Fibroblast of lung (primary cell): ENCODE measurements around the gene PHC2. TPM values are rescaled to one million over a fixed set of nuclear protein-coding genes. Genes with fewer than 3 reads are reported as not detected.

ENCODE experiments used
- DNase-seq, 2 donors: peaks; one replicate each; pipeline versions ENCODE4 v3.0.0 to v3.0.0-alpha.2; 2010; ENCODE audit warnings: low read depth in 2 of 2
- H2AFZ ChIP-seq: 2 replicates; pipeline ENCODE4 v1.5.1; 2012; ENCODE audit warnings: low read length, control low read depth, inconsistent platforms
- H3K27ac ChIP-seq: 2 replicates; pipeline ENCODE4 v1.5.1; 2011; ENCODE audit warnings: low read length, control low read depth; ENCODE audit not compliant: insufficient read depth
- H3K27me3 ChIP-seq: 2 replicates; pipeline ENCODE4 v1.5.1; 2011; ENCODE audit warnings: mild to moderate bottlenecking, low read length; ENCODE audit not compliant: control insufficient read depth, insufficient read depth
- H3K36me3 ChIP-seq: 2 replicates; pipeline ENCODE4 v1.5.1; 2011; ENCODE audit warnings: low read length; ENCODE audit not compliant: control insufficient read depth, insufficient read depth
- H3K4me1 ChIP-seq: 2 replicates; pipeline ENCODE4 v1.5.1; 2011; ENCODE audit warnings: low read length; ENCODE audit not compliant: control insufficient read depth, insufficient read depth; ENCODE audit errors: extremely low read depth
- H3K4me2 ChIP-seq: 2 replicates; pipeline ENCODE4 v1.5.1; 2011; ENCODE audit warnings: low read length, control low read depth; ENCODE audit not compliant: insufficient read depth; ENCODE audit errors: extremely low read depth
- H3K4me3 ChIP-seq, 4 experiments: fragments of 200-600 bp in 1 of 4; sonication (generic) in 1 of 4; replicated peaks in 1 of 4; 2 replicates each; pipeline ENCODE4 v1.5.1; 2011 to 2016; ENCODE audit warnings: low read length in 4 of 4, low read depth in 3 of 4, mild to moderate bottlenecking in 3 of 4, control low read depth in 2 of 4, inconsistent platforms in 1 of 4, mixed read lengths in 1 of 4; ENCODE audit not compliant: insufficient read depth in 1 of 4; ENCODE audit errors: control extremely low read depth in 1 of 4
- H3K79me2 ChIP-seq: 2 replicates; pipeline ENCODE4 v1.5.1; 2012; ENCODE audit warnings: mild to moderate bottlenecking, low read length, inconsistent platforms; ENCODE audit not compliant: control insufficient read depth, insufficient read depth
- H3K9ac ChIP-seq: 2 replicates; pipeline ENCODE4 v1.5.1; 2011; ENCODE audit warnings: mild to moderate bottlenecking, low read length, control low read depth; ENCODE audit not compliant: insufficient read depth
- H3K9me3 ChIP-seq: 2 replicates; pipeline ENCODE4 v1.5.1; 2012; ENCODE audit warnings: low read depth, low read length; ENCODE audit not compliant: control insufficient read depth, insufficient read depth
- H4K20me1 ChIP-seq: 2 replicates; pipeline ENCODE4 v1.5.1; 2011; ENCODE audit warnings: low read length; ENCODE audit not compliant: control insufficient read depth, insufficient read depth; ENCODE audit errors: extremely low read depth
- EZH2 ChIP-seq: IDR thresholded peaks from 2 replicates; pipeline ENCODE4 v1.5.1; 2012; ENCODE audit warnings: low read length, control low read depth, mild to moderate bottlenecking; ENCODE audit errors: missing control alignments
- polyA plus RNA-seq, 2 donors: library from polyadenylated mRNA; depleted of rRNA in 1 of 2; stranded (reverse) in 1 of 2; unstranded in 1 of 2; fragments of >200 nt; gene quantifications; 2 replicates each; pipeline ENCODE4 v1.2.1, GENCODE V29; 2011 to 2012; ENCODE audit warnings: missing spikeins in 1 of 2
- total RNA-seq: library from RNA; depleted of rRNA; stranded (reverse); fragments of >200 nt; gene quantifications from 2 replicates; pipeline ENCODE4 v1.2.1, GENCODE V29; 2014
- TF ChIP-seq, protein P1 (sequence below), 2 donors: IDR thresholded peaks in 1 of 2; conservative IDR thresholded peaks in 1 of 2; 1 replicate in 1 of 2; 2 replicates in 1 of 2; pipeline ENCODE4 v1.5.1; 2011 to 2012; ENCODE audit warnings: low read length in 2 of 2, control low read depth in 1 of 2, inconsistent platforms in 1 of 2, low read depth in 1 of 2, mild to moderate bottlenecking in 1 of 2

The PHC2 gene
- total and polyA plus RNA-seq, 2 donors (not counting 1 experiment from before 2014, with no cell fraction given), result 62.6 to 75.8 TPM

DNA sequence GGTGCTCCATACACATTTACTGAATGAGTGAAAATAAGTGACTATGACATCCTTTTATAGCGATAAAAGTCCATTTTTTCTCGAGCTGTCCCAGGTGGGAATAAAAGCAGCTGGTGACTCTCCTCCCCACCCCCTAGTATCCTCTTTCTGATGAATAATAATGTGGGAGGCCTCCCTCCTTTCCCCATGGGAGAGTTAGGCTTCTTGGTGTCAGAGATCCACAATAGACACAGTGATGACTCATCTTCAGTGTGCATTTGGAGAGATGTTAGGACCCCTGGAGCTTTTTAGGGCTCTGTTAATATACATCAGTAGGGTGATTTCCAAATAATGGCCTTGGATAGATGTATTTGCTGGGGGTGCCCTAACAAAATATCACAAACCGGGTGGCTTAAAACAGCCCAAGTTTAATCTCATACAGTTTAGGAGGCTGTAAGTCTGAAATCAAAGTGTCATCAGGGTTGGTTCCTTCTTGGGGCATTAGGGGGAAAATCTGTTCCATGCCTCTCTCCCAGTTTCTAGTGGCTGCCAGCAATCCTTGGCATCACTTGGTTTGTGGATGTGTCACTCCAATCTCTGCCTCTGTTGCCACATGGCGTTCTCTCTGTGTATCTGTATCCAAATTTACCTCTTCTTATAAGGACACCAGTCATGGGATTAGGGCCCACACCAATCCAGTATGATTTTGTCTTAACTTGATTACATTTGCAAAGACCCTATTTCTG, 4.4 kb upstream of the PHC2 start:
- Histone ChIP-seq H2AFZ (no peak overlapping the region), H3K27ac (peak overlapping the region; percentile 32), H3K36me3 (no peaks in the 10 kb centered on the region), H4K20me1 (no peaks in the 10 kb centered on the region), H3K9me3 (no peaks in the 10 kb centered on the region), H3K9ac (no peak overlapping the region), H3K4me1 (peaks cover 25% of the 10 kb centered on the region), H3K79me2 (no peaks in the 10 kb centered on the region), H3K4me2 (no peak overlapping the region), H3K4me3 (no peak overlapping the region), H3K27me3 (no peaks in the 10 kb centered on the region)
- TF ChIP-seq, protein P1, sequence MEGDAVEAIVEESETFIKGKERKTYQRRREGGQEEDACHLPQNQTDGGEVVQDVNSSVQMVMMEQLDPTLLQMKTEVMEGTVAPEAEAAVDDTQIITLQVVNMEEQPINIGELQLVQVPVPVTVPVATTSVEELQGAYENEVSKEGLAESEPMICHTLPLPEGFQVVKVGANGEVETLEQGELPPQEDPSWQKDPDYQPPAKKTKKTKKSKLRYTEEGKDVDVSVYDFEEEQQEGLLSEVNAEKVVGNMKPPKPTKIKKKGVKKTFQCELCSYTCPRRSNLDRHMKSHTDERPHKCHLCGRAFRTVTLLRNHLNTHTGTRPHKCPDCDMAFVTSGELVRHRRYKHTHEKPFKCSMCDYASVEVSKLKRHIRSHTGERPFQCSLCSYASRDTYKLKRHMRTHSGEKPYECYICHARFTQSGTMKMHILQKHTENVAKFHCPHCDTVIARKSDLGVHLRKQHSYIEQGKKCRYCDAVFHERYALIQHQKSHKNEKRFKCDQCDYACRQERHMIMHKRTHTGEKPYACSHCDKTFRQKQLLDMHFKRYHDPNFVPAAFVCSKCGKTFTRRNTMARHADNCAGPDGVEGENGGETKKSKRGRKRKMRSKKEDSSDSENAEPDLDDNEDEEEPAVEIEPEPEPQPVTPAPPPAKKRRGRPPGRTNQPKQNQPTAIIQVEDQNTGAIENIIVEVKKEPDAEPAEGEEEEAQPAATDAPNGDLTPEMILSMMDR (conservative IDR thresholded peaks at IDR 0.05 in 1 of 2, IDR thresholded peaks at IDR 0.05 in 1 of 2; ENCODE audit: low read depth in 1 of 2, low read length in 2 of 2), result no peak
- TF ChIP-seq EZH2, result no peak
- peak; percentile 69 to 84 for DNase-seq

DNA sequence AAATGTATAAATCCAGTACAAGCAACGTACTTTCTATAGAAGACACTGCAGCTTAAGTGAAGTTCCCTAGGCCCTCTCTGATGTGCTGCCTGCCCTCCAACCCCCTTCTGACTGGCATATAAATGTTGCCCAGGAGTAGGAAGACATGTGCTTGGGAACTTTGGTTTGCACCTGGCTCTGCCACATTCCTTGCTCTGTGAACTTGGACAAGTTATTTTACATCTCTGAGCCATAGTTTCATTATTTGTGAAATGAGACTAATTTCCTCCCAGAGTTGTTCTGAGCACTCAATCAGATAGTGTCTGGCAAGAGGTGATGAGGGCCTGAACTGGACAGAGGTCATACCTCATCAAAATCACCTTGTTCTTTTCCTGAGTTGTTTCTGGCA, 3.5 kb upstream of the PHC2 start:
- Histone ChIP-seq H3K27ac (peak overlapping the region; percentile 32), H2AFZ (no peak overlapping the region), H3K4me3 (no peak overlapping the region), H3K27me3 (no peaks in the 10 kb centered on the region), H3K4me1 (peaks cover 25% of the 10 kb centered on the region), H3K9me3 (no peaks in the 10 kb centered on the region), H3K9ac (no peak overlapping the region), H3K36me3 (no peaks in the 10 kb centered on the region), H3K4me2 (no peak overlapping the region), H4K20me1 (no peaks in the 10 kb centered on the region), H3K79me2 (peaks cover 7% of the 10 kb centered on the region)
- no peak for DNase-seq
- TF ChIP-seq, protein P1 (conservative IDR thresholded peaks at IDR 0.05 in 1 of 2, IDR thresholded peaks at IDR 0.05 in 1 of 2; ENCODE audit: low read depth in 1 of 2, low read length in 2 of 2), result no peak

DNA sequence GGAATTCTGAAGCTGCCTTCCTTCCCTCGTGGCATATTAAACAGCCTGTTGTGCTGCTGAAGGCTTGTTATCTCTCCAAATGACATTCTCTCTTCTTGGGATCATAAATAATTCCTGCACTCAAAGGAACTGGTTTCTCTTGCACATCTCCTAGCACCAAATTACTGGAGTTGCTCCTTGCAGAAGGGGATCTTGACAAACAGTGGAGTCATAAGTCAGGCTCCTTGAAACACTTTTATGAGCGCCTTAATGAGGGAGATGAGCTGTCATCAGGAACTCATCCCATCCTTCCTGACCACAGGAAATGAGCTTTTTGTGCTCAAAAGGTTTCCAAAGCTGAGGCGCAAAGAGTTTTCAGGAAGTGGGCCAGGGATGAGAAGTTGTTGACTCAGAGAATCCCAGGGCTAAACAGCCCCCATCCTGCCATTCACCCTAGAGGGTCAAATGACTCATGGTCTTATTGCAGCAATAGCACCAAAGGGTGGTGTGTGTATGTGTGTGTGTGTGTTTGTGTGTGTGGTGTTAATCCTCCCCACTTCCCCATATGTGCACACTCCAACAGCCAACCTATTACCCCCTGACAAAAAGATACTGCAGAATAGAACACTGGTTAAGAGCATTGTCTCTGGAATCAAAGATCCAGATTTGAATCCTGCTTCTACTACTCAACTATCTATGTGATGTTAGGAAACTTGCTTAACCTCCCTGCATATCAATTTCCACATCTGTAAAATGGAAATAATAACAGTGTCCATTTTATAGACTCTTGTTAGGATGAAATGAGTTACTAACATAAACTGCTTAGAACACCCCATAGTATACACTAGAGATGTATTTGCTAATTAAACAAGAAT, 2.8 kb upstream of the PHC2 start:
- Histone ChIP-seq H3K4me1 (peaks cover 25% of the 10 kb centered on the region), H3K9me3 (no peaks in the 10 kb centered on the region), H2AFZ (no peak overlapping the region), H3K27ac (peak overlapping the region; percentile 70), H3K4me3 (no peak overlapping the region), H3K4me2 (peak overlapping the region; percentile 51), H4K20me1 (no peaks in the 10 kb centered on the region), H3K79me2 (peaks cover 12% of the 10 kb centered on the region), H3K27me3 (no peaks in the 10 kb centered on the region), H3K36me3 (no peaks in the 10 kb centered on the region), H3K9ac (no peak overlapping the region)
- DNase-seq, result peak; percentile 99 to 100
- no peak for TF ChIP-seq EZH2
- TF ChIP-seq, protein P1 (conservative IDR thresholded peaks at IDR 0.05 in 1 of 2, IDR thresholded peaks at IDR 0.05 in 1 of 2; ENCODE audit: low read depth in 1 of 2, low read length in 2 of 2), result no peak
